Tongue (tissue), 2 donors: Measurements from ENCODE around the gene COL19A1. TPM values are rescaled to one million over a fixed set of nuclear protein-coding genes. Genes with fewer than 3 reads are reported as not detected.
"Not testable (repeated sequence)": the region's sequence is repeated elsewhere in the genome, so short reads cannot be mapped to it uniquely, and the experiment has no call there.

Experiments
- DNase-seq: peaks from one replicate; pipeline ENCODE4 v3.0.0-alpha.2; 2015
- total RNA-seq: library from RNA; depleted of rRNA; stranded (reverse); fragments of >200 nt; gene quantifications from one replicate; pipeline ENCODE4 v1.2.3, GENCODE V29; 2014

Gene COL19A1
- 26.4 TPM for total RNA-seq

DNA sequence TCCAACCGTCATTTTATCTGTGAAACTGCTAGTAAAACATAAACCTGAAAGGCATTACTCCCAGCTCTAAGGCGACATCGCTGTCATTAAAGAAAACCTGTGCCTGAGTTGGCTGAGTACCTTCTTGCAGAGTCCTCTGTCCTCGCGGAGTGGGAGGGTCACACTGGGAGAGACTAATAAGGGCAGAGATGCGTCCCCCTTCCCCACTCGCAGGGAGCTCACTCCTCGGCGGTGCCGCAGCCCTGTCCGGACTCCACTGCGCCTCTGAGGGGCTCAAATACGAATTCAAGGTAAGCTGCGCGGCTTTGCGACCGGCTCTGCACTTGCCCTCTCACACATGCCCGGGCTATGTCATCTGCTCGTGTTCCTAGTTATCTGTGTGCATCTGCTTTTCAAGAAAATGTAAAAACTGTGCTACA is at the start of gene COL19A1:
COL19A1 (plus strand) TSS at position 206 of the 419 bp plus-strand sequence. CDS start 13,012 bp downstream, outside the sequence.
- peak; percentile 51 for DNase-seq

DNA sequence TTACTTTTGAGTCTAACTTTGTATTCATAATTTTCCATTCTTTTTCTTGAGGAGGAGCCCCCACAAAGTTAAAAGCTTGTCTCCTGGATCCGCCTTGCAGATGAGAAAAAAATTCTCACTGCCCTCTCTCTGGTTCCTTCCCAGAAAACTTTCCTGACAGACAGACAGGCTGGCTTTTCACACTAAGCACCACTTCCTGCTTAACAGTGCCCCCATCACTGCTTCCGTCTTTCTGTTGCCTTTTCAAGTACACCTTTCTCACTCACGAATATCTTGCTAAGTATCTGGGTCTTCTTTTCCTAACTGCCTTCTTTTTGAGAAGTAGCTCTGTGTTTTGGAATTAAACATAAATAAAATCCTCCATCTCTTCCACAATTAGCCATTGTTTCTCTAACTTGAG is 49.8 kb upstream of the COL19A1 start:
- no peak for DNase-seq

DNA sequence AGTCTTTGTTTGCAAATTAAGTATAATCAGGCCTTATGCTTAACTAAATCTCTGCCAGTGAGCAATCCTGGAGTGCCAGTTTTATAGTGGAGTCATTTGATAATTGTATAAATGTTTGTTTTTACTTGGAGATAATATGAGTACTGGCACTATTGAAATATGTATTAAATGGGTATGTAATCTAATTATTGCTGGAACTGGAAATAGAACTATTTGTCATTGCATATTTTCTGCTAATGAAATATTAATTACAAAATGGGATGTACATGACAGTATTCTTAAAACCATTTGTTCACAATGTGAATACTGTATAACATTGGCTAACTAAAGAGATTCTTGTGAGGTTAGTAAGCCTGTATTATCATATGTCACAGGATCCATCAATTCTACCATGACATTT is 49.0 kb upstream of the COL19A1 start:
- no peak for DNase-seq

DNA sequence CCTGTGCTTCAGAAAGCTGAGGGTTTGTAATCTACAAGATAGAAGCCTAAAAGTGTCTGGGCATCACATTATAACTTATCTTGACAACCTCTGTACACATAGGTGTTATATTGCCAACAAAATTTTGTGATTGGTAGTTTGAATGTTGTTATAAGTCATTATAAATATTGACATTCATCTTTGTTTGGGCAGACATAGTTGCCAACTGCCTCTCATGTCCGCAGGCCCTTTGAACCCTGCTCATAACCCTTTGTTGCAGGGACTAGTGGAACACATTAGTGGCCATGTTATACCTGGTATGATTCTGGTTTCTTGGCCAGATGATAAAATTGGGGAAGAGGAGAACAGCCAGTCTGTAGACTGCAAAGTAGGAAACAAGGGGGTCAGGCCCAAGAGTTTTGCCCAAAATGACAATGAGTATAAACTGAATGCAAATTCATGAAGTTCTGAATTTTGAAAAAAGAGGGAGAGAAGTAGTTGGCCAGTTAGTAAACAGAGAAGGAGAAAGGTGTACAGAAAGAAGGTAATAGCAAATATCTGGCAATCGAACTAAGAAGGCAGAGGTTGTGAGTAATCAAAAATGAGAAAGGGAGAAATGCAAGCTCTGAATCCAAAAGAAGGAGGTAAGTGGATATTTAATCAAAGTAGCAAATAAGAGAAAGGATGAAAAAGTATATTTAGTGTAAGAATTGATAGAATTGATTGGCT is 48.0 kb upstream of the COL19A1 start:
- no peak for DNase-seq

DNA sequence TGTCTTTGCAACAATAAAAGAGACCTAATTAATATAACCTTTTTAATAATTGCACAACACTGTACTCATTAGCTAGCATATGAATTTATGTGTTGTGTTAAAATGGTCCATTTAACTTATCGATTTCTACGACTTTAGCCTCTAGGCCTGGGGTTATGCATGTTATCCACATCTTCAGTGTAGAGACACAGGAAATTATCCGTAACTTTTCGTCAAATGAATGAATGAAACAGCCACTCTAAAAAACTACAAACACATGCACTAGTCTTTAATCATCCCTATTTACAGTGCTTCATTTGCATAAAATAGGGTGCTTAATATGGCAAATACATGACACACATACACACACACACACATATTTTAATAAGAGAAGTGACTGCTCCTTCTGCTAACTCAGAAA is 47.2 kb upstream of the COL19A1 start:
- no peak for DNase-seq

DNA sequence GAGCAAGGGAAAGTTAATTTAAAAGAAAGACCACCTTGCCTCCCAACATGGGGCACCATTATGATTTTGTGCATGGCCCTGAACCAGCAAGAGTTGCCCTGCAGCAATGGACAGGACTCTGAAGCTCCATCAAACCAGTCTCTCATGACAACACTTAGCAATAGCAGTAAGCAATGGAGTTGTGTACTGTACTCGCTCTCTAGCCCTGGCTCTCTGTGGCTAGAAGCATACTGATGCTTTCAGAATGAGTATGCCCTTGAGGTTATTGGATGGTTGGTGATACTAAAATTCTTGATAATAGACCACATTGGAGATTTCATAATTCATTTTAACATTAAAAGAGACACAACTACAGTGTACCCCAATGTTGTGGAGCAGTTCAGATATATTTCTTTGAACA is 46.3 kb upstream of the COL19A1 start:
- DNase-seq, result no peak

DNA sequence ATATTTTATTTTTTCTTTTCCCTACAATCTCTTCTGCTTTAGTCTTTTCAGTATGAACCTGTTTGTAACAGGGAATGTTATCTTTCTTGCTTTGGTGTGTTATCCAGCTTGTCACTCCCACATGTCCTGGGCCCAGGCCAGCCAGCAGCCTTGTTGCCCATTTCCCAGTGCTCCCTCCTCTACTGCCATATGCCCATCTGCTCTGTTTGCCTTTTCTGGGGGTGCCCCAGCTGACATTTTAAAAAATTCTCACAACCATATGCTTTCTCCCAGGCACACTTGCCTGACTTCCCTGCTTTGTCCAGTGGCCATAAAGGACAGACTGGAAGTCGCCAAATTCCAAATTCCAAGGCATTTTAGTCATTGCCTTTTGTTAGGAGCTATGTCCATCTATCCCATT is 45.9 kb upstream of the COL19A1 start:
- no peak for DNase-seq

DNA sequence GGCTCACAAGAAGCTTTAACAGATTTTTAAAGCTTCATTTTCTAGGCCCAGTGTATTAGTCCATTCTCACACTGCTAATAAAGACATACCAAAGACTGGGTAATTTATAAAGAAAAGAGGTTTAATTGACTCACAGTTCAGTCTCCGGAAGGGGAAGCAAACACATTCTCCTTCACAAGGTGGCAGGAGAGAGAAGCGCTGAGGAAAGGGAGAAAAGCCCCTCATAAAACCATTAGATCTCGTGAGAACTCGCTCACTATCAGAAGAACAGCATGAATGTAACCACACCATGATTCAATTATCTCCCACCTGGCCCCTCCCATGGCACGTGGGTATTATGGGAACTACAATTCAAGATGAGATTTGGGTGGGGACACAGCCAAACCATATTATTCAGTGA is 42.0 kb upstream of the COL19A1 start:
- DNase-seq, result not testable (repeated sequence)

DNA sequence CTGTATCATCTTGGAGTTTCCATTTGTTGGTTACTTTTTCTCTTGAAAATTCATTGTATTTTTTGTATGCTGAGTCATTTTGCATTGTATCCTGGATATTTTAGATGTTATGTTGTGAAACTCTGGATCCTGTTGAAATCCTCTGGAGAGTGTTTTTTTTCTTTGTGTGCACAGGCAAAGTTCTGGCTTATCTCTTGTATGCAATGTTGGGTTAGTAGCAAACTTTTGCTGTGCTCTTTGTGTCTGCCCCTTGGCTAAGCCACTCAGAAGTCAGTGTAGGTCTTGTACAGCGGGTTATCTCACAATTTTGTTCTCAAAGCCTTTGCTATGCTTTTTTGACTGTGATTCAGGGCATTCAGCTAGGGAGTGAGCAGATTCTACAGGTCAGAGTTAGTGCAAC is 40.5 kb upstream of the COL19A1 start:
- DNase-seq, result no peak

DNA sequence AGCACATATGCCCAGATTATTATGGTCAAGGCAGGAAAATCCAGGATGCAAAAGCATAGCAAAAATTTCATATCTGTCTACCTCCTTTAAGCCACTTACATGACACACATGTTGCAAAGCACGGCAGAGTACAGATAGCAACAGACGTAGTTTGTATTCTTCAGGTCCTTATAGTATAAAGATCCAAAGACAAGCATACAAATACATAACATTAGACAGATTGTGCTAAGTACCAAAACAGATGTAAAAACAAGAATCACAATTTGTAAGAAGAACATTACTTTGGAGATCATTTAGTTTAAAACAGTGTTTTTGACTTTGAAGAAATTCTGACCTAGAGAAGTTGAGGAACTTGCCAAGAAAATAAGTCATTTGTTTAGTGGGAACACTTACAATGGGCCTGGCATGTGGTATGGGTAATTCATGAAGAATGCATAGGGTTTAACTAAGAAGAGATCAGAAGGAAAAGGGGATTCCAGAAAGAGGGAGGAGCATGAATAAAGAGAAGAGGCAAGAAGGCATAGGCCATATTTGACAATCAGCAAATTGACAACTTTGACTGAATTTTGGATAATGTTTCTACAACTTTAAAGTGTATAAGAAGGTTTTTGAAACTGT is 39.0 kb upstream of the COL19A1 start:
- DNase-seq, result peak; percentile 18

DNA sequence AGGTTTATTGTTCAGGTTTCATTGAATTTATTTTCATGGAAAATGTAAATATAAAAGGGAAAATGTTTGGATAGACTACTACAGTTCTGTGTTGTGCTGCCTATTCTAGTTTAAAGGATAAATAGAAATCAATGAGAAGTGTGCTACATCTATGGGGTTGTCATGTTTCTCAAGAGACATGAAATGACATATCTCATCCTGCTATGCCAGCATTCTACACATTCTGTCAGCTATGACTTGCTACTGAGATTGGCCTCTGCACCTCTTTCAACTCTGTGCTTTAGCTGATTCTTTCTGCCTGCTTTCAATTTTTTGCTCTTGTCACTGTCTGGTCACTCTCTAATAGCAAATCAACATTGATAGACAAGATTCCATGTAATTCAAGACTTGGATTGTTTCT is 33.8 kb upstream of the COL19A1 start:
- no peak for DNase-seq

DNA sequence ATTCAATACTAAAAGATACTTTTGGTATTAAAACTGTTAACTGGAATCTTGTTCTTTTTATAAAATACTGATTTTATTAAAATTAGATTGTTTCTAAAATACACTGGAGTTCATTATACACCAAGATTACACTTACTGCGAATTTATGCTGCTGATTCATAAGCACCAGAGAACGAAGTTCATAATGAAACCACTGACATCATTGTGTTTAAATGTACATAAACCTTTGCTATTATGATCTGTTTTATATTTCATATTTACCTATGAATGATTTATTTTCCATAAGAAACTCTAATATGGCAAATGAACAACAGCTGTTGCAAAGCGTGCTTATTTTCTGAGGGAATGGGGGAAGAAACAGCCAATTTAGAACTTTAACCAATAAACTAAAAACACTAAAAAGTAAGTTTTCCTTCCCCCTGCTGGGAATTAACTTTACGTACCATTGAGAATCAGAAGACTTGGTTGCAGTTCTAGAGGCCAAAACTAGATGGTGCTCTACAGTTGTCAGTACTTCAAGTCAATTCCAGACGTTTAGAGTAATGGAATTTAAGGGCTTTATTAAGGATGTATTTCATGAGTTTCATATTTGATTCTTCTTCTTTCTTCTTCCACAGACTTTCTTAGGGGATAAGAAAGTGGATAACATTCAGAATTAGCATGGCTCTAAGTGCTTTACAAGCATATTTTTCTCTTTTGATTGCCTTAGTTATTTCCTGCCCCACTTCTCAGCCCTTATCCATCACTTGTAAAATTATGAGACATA is 30.8 kb upstream of the COL19A1 start:
- peak; percentile 84 for DNase-seq

DNA sequence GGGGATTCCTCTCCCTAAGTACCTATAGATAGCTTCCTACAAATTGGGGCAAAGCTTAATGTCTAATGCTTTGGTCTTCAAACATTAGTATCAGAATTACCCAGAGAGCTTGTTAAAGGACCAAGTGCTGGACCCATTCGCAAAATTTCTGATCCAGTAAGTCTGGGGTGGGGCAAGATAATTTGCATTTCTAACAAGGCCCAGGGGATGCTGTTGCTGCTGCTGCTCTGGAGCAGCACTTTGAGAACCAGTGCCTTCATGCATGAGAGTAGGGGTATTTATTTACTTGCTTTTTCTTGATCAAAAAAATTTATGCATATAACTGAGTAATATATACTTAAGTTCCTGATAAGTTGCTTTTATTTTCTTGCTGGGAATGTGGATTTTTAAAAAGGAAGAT is 24.5 kb upstream of the COL19A1 start:
- no peak for DNase-seq

DNA sequence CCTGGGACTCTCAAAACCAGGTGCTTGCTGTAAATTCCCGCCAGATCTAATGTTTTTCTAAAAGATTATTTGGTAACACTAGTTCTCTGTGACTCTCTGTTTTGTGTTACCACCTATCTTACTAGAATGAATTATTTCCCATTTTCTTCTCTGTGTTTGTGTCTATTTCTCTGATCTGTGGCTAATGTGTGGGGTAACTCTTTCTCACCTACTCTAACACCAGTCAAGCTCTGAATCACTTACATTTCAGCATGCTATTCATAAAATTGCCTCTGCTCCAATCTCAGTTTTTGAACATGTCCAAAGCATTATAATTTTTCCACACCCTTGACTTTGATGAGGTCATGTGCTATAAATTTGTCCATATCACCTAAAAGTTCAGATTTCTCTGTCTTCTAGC is 23.2 kb upstream of the COL19A1 start:
- DNase-seq, result no peak

DNA sequence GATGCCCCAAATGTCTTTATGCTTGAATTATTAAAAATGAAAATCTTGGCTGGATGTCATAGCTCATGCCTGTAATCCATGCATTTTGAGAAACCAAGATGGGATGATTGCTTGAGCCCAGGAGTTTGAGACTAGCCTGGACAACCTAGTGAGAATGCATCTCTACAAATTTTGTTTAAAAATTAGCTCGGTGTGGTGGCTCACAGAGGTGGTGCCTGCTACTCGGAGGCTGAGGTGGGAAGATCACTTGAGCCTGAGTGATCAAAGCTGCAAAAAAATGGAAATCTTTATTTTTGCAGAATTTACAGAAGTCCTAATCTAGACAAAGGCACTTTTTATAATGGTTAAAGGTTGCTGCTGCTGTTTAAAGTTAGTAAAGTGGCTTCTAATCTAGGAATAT is 20.0 kb upstream of the COL19A1 start:
- DNase-seq, result no peak

DNA sequence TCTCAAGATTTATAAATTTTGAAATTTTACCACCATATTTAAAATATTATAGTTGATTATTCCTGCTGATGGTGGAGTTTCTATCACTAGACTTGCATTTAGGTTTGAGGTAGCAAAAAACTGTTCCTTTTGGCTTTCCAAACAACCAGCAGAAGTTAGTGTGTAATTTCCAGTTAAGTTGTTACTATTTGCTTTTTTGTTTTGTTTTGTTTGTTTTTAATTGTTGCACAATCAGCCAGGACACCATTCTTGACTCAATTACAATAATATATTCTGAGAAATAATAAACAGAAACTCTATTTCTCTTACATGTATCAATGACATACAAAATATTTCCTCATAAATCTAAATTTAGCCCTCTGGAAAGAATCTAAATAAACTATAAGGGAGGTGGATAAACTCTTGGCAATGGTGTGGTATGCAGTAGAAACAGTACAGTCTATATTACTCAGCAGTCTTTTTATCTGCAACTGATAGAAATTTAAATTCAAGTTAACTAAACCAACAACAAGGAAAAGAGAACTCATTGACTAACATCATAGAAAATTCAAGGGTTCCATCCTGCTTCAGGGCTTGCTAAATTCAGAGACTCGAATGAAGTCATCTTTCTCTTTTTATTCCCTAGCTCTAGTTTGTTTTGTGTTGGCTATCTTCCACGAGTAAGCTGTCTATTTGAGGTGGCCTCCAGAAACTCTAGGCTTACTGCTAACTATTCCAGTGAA is 19.4 kb upstream of the COL19A1 start:
- DNase-seq, result no peak

DNA sequence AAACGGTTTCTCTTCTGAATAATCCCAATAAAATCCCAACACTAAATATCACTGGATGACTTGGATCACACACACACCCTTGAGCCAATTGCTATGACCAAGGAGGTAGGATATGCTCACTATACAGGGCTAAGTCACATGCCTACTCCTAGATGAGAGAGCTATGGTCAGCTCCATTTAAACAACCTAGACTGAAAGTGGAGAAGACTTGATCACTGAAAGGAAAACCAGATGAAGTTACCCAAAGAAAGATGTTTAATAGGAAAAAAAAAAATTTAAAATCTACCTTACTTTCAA is 18.9 kb upstream of the COL19A1 start:
- DNase-seq, result no peak

DNA sequence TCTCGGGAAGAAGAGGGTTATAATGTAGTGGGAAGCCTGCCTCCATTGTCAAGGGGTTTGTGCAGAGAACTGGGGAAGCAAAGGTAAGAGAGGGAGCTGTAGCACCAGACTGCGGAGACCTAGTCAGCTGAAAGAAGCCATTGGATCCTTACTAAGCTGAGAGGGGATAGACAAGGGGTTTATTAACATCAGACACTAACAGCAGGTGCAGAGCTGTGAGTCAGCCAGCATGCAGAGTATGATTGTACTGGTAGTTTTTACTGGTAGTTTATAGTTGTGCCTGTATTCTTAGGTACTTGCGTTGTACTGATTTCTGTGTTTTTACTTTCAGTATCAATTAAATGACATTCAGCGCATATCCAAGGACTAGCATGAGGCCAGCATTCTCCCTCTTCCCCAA is 17.8 kb upstream of the COL19A1 start:
- DNase-seq, result no peak

DNA sequence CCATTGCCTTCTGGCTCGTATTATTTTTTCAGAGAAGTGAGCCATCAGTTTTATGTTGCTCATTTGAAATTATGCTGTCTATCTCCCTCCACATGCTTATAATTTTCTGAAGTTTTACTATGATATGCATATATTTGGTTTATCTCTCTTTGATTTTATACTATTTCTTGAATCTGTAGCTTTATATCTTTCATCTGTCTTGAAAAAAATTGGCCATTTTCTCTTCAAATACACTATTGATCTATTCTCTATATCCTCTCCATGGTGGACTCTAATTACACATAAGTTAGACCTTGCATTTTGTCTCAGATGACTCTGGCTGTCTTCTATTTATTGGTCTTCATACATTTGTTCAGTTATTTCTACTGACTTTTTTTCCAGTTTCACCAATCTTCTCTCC is 13.7 kb upstream of the COL19A1 start:
- DNase-seq, result no peak

DNA sequence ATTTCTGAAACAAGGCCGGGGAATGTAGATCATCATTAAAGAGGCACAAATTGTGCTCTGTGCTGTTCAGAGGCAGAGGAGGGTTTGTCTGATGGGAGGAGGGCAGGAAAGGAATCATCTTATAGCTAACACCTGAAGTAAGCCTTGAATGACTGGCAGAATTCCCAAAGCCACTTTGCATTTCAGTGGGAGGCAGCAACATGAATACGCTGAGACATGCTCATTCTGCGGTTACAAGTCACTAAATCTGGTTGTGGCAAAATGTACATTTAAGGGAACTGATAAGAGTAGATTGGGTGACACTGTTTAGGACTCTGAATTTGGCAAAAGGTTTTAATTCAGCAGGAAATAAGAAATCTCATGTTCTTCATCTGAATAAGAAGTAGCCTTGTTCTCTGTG is 4.4 kb upstream of the COL19A1 start:
- no peak for DNase-seq

DNA sequence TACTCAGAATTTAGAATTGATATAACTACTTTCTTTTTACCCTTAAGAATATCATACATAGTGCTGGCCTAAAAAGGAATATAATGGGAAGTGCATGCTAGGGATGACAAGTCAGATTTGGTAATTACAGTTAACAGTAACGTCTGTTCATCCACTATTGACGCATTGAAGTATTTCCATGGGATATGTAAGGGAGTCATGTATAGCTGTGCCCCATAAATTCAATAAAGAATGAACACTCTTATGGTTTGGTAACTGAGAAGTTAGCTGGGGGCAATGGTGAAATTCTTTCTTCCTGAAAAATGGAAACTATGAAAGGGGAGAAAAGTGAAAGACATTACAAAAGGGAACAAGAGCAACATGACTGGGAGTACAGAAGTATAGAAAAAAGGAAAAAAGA is 2.6 kb upstream of the COL19A1 start:
- no peak for DNase-seq

DNA sequence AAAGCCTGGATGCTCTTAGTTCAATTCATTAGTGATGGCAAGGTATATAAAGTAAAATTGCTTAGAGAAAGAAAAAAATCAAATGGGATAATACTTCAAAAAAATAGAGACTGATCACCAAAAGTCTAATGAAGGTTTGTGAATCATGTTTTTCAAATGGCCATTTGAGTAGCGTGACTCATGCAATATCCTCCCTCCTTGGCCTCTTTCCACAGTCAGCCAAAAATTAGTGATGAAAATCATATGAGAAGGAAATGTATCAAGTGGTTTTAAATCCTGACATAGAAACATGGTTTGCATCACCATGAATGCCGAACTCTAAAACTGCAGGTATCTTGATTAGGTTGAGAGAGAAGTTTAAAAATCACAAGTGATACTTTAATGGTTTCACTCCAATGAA is 1.2 kb upstream of the COL19A1 start:
- DNase-seq, result peak; percentile 57
